SK-N-SH treated with all-trans-retinoic acid at 6 μM for 48 hours (cell line): ENCODE results near the gene NKD1.

Experiments used
- ATAC-seq: fragments of 200-7000 bp; cut with Tn5 transposase; 3 replicates; pipeline ENCODE4 v1.9.1; 2020; ENCODE audit warnings: mild to moderate bottlenecking, moderate library complexity
- ARNTL ChIP-seq: fragments of 450-650 bp; formaldehyde crosslinking; IDR thresholded peaks from 2 replicates; pipeline ENCODE4 v1.5.0; 2020; ENCODE audit warnings: low read depth, mild to moderate bottlenecking, moderate library complexity, borderline replicate concordance
- CREB5 ChIP-seq: fragments of 250-450 bp; sonication (Bioruptor Pico); IDR thresholded peaks from 2 replicates; pipeline ENCODE4 v1.5.1; 2020; ENCODE audit warnings: low read depth, mild to moderate bottlenecking, moderate library complexity
- CSDC2 ChIP-seq: fragments of 250-450 bp; sonication (Bioruptor Pico); IDR thresholded peaks from 2 replicates; pipeline ENCODE4 v1.5.0; 2020; ENCODE audit warnings: mild to moderate bottlenecking, moderate library complexity
- CSRNP3 ChIP-seq: fragments of 250-450 bp; sonication (Bioruptor Pico); IDR thresholded peaks from 2 replicates; pipeline ENCODE4 v1.5.1; 2021; ENCODE audit warnings: mild to moderate bottlenecking, moderate library complexity
- ESRRG ChIP-seq: fragments of 250-450 bp; sonication (Bioruptor Pico); IDR thresholded peaks from 2 replicates; pipeline ENCODE4 v1.6.1; 2021; ENCODE audit warnings: mild to moderate bottlenecking
- ISL1 ChIP-seq: fragments of 250-450 bp; sonication (Bioruptor Pico); IDR thresholded peaks from 2 replicates; pipeline ENCODE4 v2.1.2; 2022; ENCODE audit warnings: mild to moderate bottlenecking, moderate library complexity
- OSR1 ChIP-seq: fragments of 250-450 bp; sonication (Bioruptor Pico); IDR thresholded peaks from 2 replicates; pipeline ENCODE4 v1.8.0; 2022; ENCODE audit warnings: moderate library complexity, mild to moderate bottlenecking, inconsistent platforms
- PATZ1 ChIP-seq: fragments of 250-450 bp; sonication (Bioruptor Pico); IDR thresholded peaks from 2 replicates; pipeline ENCODE4 v1.8.0; 2020; ENCODE audit warnings: mild to moderate bottlenecking, moderate library complexity, borderline replicate concordance
- POU6F1 ChIP-seq: fragments of 250-450 bp; sonication (Bioruptor Pico); IDR thresholded peaks from 2 replicates; pipeline ENCODE4 v1.8.0; 2021; ENCODE audit warnings: low read depth, mild to moderate bottlenecking, moderate library complexity, borderline replicate concordance
- PPARA ChIP-seq: fragments of 250-450 bp; sonication (Bioruptor Pico); IDR thresholded peaks from 2 replicates; pipeline ENCODE4 v1.5.0; 2020; ENCODE audit warnings: mild to moderate bottlenecking, borderline replicate concordance
- RARB ChIP-seq: fragments of 250-450 bp; sonication (Bioruptor Pico); IDR thresholded peaks from 2 replicates; pipeline ENCODE4 v1.8.0; 2021; ENCODE audit warnings: mild to moderate bottlenecking, moderate library complexity
- SNAI2 ChIP-seq: fragments of 250-450 bp; sonication (Bioruptor Pico); IDR thresholded peaks from 2 replicates; pipeline ENCODE4 v1.5.0; 2020; ENCODE audit warnings: mild to moderate bottlenecking, moderate library complexity
- TCF4 ChIP-seq: fragments of 250-450 bp; sonication (Bioruptor Pico); IDR thresholded peaks from 2 replicates; pipeline ENCODE4 v1.8.0; 2021; ENCODE audit warnings: mild to moderate bottlenecking, moderate library complexity, borderline replicate concordance
- TOX ChIP-seq: fragments of 250-450 bp; sonication (Bioruptor Pico); IDR thresholded peaks from 2 replicates; pipeline ENCODE4 v1.8.0; 2021; ENCODE audit warnings: mild to moderate bottlenecking, moderate library complexity, borderline replicate concordance
- TSHZ2 ChIP-seq: fragments of 250-450 bp; sonication (Bioruptor Pico); IDR thresholded peaks from 2 replicates; pipeline ENCODE4 v1.5.0; 2020; ENCODE audit warnings: mild to moderate bottlenecking, moderate library complexity
- ZC3H10 ChIP-seq: fragments of 250-450 bp; sonication (Bioruptor Pico); IDR thresholded peaks from 2 replicates; pipeline ENCODE4 v1.5.1; 2021; ENCODE audit warnings: mild to moderate bottlenecking, moderate library complexity
- ZFP30 ChIP-seq: fragments of 450-650 bp; formaldehyde crosslinking; IDR thresholded peaks from 2 replicates; pipeline ENCODE4 v1.5.0; 2022; ENCODE audit warnings: mild to moderate bottlenecking, moderate library complexity
- ZNF565 ChIP-seq: fragments of 450-650 bp; formaldehyde crosslinking; conservative IDR thresholded peaks from 2 replicates; pipeline ENCODE4 v1.5.0; 2020; ENCODE audit warnings: low read depth, mild to moderate bottlenecking, moderate library complexity
- ZNF70 ChIP-seq: fragments of 450-650 bp; formaldehyde crosslinking; IDR thresholded peaks from 2 replicates; pipeline ENCODE4 v1.5.0; 2020; ENCODE audit warnings: mild to moderate bottlenecking, moderate library complexity
- ZNF8 ChIP-seq: fragments of 450-650 bp; formaldehyde crosslinking; IDR thresholded peaks from 2 replicates; pipeline ENCODE4 v1.5.0; 2020; ENCODE audit warnings: mild to moderate bottlenecking, moderate library complexity

Gene NKD1

GRCh38 chr16:50617646-50618184 lies 69.5 kb downstream of the NKD1 start:
- ATAC-seq = no peak
- TF ChIP-seq ESRRG = no peak
- no peak for TF ChIP-seq CSDC2
- no peak for TF ChIP-seq POU6F1 (CRISPR knock-in tag)
- no peak for TF ChIP-seq TOX (CRISPR knock-in tag)
- no peak for TF ChIP-seq CREB5 (CRISPR knock-in tag)
- TF ChIP-seq ZNF70 (CRISPR knock-in tag) = no peak
- no peak for TF ChIP-seq ZC3H10 (CRISPR knock-in tag)

GRCh38 chr16:50618238-50618918 lies 70.2 kb downstream of the NKD1 start:
- ATAC-seq = no peak
- no peak for TF ChIP-seq CSRNP3 (CRISPR knock-in tag)
- no peak for TF ChIP-seq ZNF565 (CRISPR knock-in tag)
- TF ChIP-seq SNAI2 (CRISPR knock-in tag) = no peak
- no peak for TF ChIP-seq ESRRG
- no peak for TF ChIP-seq ZC3H10 (CRISPR knock-in tag)
- no peak for TF ChIP-seq PATZ1 (CRISPR knock-in tag)

GRCh38 chr16:50619702-50620491 lies 71.7 kb downstream of the NKD1 start:
- no peak for TF ChIP-seq ZNF565 (CRISPR knock-in tag)
- TF ChIP-seq RARB (CRISPR knock-in tag) = no peak
- no peak for TF ChIP-seq ISL1
- no peak for TF ChIP-seq TSHZ2 (CRISPR knock-in tag)
- no peak for TF ChIP-seq CSRNP3 (CRISPR knock-in tag)
- no peak for TF ChIP-seq SNAI2 (CRISPR knock-in tag)
- TF ChIP-seq ESRRG = no peak
- TF ChIP-seq TCF4 (CRISPR knock-in tag) = no peak
- no peak for TF ChIP-seq PPARA (CRISPR knock-in tag)
- no peak for TF ChIP-seq OSR1 (CRISPR knock-in tag)
- TF ChIP-seq ZNF70 (CRISPR knock-in tag) = no peak
- no peak for TF ChIP-seq ZC3H10 (CRISPR knock-in tag)
- TF ChIP-seq TOX (CRISPR knock-in tag) = no peak
- TF ChIP-seq PATZ1 (CRISPR knock-in tag) = no peak
- TF ChIP-seq CSDC2 = no peak
- TF ChIP-seq ZFP30 = no peak
- TF ChIP-seq ZNF8 = no peak
- TF ChIP-seq ARNTL (CRISPR knock-in tag) = no peak
- no peak for ATAC-seq
